K562 (cell line): ENCODE measurements around the gene PDGFD. TPM values are rescaled to one million over a fixed set of nuclear protein-coding genes. Genes with fewer than 3 reads are reported as not detected.

ENCODE experiments used
- ATAC-seq: fragments of 200-7000 bp; cut with Tn5 transposase; 3 replicates; pipeline ENCODE4 v1.9.1; 2020; ENCODE audit warnings: moderate library complexity
- BruUV-seq: library from RNA; stranded (reverse); fragments of 400-500 nt; replicated peaks from 2 replicates; lab custom pipeline; 2021; lab: Mats Ljungman, UMichigan
- CTCF ChIA-PET: fragments of 300-600 bp; formaldehyde crosslinking; extraction: SDS; loops from one replicate; lab custom pipeline; 2021; ENCODE audit warnings: low intra/inter-chr PET ratio; lab: Yijun Ruan, JAX
- POLR2A ChIA-PET: fragments of 300-600, 350-650 bp; sonication (Branson Sonifier 250); formaldehyde crosslinking; extraction: SDS; loops from one replicate; lab custom pipeline; 2021; ENCODE audit warnings: antibody characterized with exemption, inconsistent platforms; lab: Yijun Ruan, JAX
- DNase-seq, 4 experiments: peaks; one replicate each; pipeline versions ENCODE4 v3.0.0 to v3.0.0-alpha.2; 2011 to 2018; ENCODE audit warnings: low spot score in 3 of 4, mixed read lengths in 3 of 4; ENCODE audit errors: extremely low read depth in 1 of 4
- FAIRE-seq: peaks from 2 replicates; lab custom pipeline; 2011; peaks lifted over from hg19 to GRCh38; lab: Jason Lieb, UNC
- H2AFZ ChIP-seq: 2 replicates; pipeline ENCODE4 v1.6.0; 2011; ENCODE audit warnings: low read depth, low read length, control low read depth, inconsistent platforms
- H3K27ac ChIP-seq: fragments of 200-600 bp; 3 replicates; pipeline ENCODE4 v1.8.0; 2011; ENCODE audit warnings: low read depth, mild to moderate bottlenecking, control low read depth, inconsistent platforms, low read length, moderate library complexity, mixed read lengths; ENCODE audit errors: extremely low read depth
- H3K27me3 ChIP-seq, 2 experiments: fragments of 300-600 bp in 1 of 2; 2 replicates in 1 of 2; 3 replicates in 1 of 2; pipeline versions ENCODE4 v1.6.0 to v1.8.0; 2011; ENCODE audit warnings: inconsistent platforms in 2 of 2, low read length in 2 of 2, mild to moderate bottlenecking in 1 of 2, mixed read lengths in 1 of 2, moderate library complexity in 1 of 2; ENCODE audit not compliant: control insufficient read depth in 2 of 2, insufficient read depth in 2 of 2
- H3K36me3 ChIP-seq: fragments of 300-600 bp; 3 replicates; pipeline ENCODE4 v1.8.0; 2011; ENCODE audit warnings: mild to moderate bottlenecking, low read length, inconsistent platforms; ENCODE audit not compliant: control insufficient read depth, insufficient read depth
- H3K4me1 ChIP-seq, 2 experiments: fragments of 200-600 bp in 1 of 2; replicated peaks in 1 of 2; 2 replicates in 1 of 2; 3 replicates in 1 of 2; pipeline versions ENCODE4 v1.5.1 to v1.8.0; 2011; ENCODE audit warnings: inconsistent platforms in 2 of 2, low read length in 2 of 2, mild to moderate bottlenecking in 1 of 2, mixed read lengths in 1 of 2, moderate library complexity in 1 of 2; ENCODE audit not compliant: control insufficient read depth in 2 of 2, insufficient read depth in 2 of 2
- H3K4me2 ChIP-seq: 2 replicates; pipeline ENCODE4 v1.6.1; 2011; ENCODE audit warnings: low read length, control low read depth, inconsistent platforms, mixed read lengths; ENCODE audit not compliant: insufficient read depth
- H3K4me3 ChIP-seq: fragments of 200-600 bp; sonication (generic), shearing (Covaris generic); 2 replicates; pipeline ENCODE4 v1.5.1; 2016; ENCODE audit warnings: control low read depth, inconsistent platforms
- H3K79me2 ChIP-seq: fragments of 200-600 bp; 3 replicates; pipeline ENCODE4 v1.8.0; 2011; ENCODE audit warnings: low read length, inconsistent platforms; ENCODE audit not compliant: control insufficient read depth, insufficient read depth
- H3K9ac ChIP-seq, 2 experiments: 2 replicates each; pipeline versions ENCODE4 v1.6.0 to v1.6.1; 2011; ENCODE audit warnings: low read depth in 2 of 2, low read length in 2 of 2, control low read depth in 1 of 2, inconsistent platforms in 1 of 2, mild to moderate bottlenecking in 1 of 2, mixed read lengths in 1 of 2; ENCODE audit not compliant: insufficient read depth in 1 of 2
- H3K9me1 ChIP-seq: one replicate; pipeline ENCODE4 v1.6.0; 2011; ENCODE audit warnings: inconsistent platforms, mild to moderate bottlenecking, low read length, moderate library complexity; ENCODE audit not compliant: control insufficient read depth, insufficient read depth
- H3K9me3 ChIP-seq: replicated peaks from 2 replicates; pipeline ENCODE4 v1.5.1; 2011; ENCODE audit warnings: low read depth, low read length, inconsistent platforms; ENCODE audit not compliant: control insufficient read depth, insufficient read depth
- H4K20me1 ChIP-seq: replicated peaks from 2 replicates; pipeline ENCODE4 v1.6.1; 2011; ENCODE audit warnings: low read length, inconsistent platforms, mixed read lengths; ENCODE audit not compliant: control insufficient read depth, insufficient read depth
- ATF7 ChIP-seq: fragments of 450-650 bp; IDR thresholded peaks from 2 replicates; pipeline ENCODE4 v1.7.1; 2014; ENCODE audit warnings: mild to moderate bottlenecking, moderate library complexity
- GATAD2B ChIP-seq: fragments of 450-650 bp; IDR thresholded peaks from 2 replicates; pipeline ENCODE4 v1.6.1; 2017; ENCODE audit warnings: mild to moderate bottlenecking, borderline replicate concordance
- HLTF ChIP-seq: fragments of 450-650 bp; IDR thresholded peaks from 2 replicates; pipeline ENCODE4 v1.6.1; 2016
- HNRNPL ChIP-seq: fragments of 200-400 bp; formaldehyde crosslinking; IDR thresholded peaks from 2 replicates; pipeline ENCODE4 v1.6.1; 2017; ENCODE audit warnings: low read depth, mild to moderate bottlenecking, low read length
- MED1 ChIP-seq: sonication (generic); formaldehyde crosslinking; IDR thresholded peaks from 2 replicates; pipeline ENCODE4 v1.8.1; 2023; ENCODE audit warnings: missing genetic modification reagents, borderline replicate concordance
- RBM34 ChIP-seq: fragments of 200-400 bp; formaldehyde crosslinking; IDR thresholded peaks from 2 replicates; pipeline ENCODE4 v1.6.1; 2018; ENCODE audit warnings: low read length, borderline replicate concordance; ENCODE audit not compliant: insufficient read depth
- RREB1 ChIP-seq: fragments of 250-450 bp; sonication (Bioruptor Pico); IDR thresholded peaks from 2 replicates; pipeline ENCODE4 v1.4.0; 2020
- SMAD2 ChIP-seq: fragments of 150-350 bp; IDR thresholded peaks from 2 replicates; pipeline ENCODE4 v1.6.1; 2014; ENCODE audit warnings: low read depth, mild to moderate bottlenecking, low read length
- TGIF2 ChIP-seq: sonication (generic); formaldehyde crosslinking; IDR thresholded peaks from 2 replicates; pipeline ENCODE4 v1.8.1; 2022; ENCODE audit warnings: mild to moderate bottlenecking, missing genetic modification reagents, moderate library complexity
- ZNF263 ChIP-seq: sonication (generic); formaldehyde crosslinking; IDR thresholded peaks from 2 replicates; pipeline ENCODE4 v1.8.0; 2022; ENCODE audit warnings: mild to moderate bottlenecking, missing genetic modification reagents, borderline replicate concordance
- ZNF449 ChIP-seq: fragments of 250-450 bp; sonication (Bioruptor Pico); IDR thresholded peaks from 2 replicates; pipeline ENCODE4 v1.8.0; 2022; ENCODE audit warnings: moderate library complexity, mild to moderate bottlenecking, inconsistent platforms
- WGBS: fragments of 100-300 bp; shearing (Covaris generic); methylation state at CpG from one replicate; pipeline ENCODE4 v1.1.6; 2016; ENCODE audit warnings: low coverage, mixed read lengths; ENCODE audit not compliant: insufficient coverage; ENCODE audit errors: missing lambda C conversion rate; 5-methylcytosine and 5-hydroxymethylcytosine counted together
- in situ Hi-C: fragments of 300-500 bp; cut with MboI; formaldehyde crosslinking; loops from 4 replicates; pipeline ENCODE4 v1.15.0; 2018; ENCODE audit warnings: inconsistent platforms, mixed read lengths
- intact Hi-C: fragments of 100-400 bp; cut with micrococcal nuclease; formaldehyde crosslinking; loops from 2 replicates; pipeline ENCODE4 v1.14.2; 2022
- polyA plus RNA-seq, 8 experiments: library from polyadenylated mRNA; depleted of rRNA in 4 of 8; stranded (reverse) in 5 of 8; unstranded in 3 of 8; fragments of >200 nt; fragmentation: Nextera tagmentation in 2 of 8; fragmentation: Illumina TruSeq in 1 of 8; extraction: Ambion mirVana in 2 of 8; extraction: Trizol in 1 of 8; gene quantifications; 2 replicates each; pipeline versions ENCODE4 v1.2.1 to v1.2.3, GENCODE V29; 2011 to 2014; ENCODE audit warnings: inconsistent platforms in 1 of 8, missing spikeins in 1 of 8
- total RNA-seq, 7 experiments: library from RNA; depleted of rRNA in 6 of 7; stranded (reverse); fragments of >200 nt in 6 of 7; fragmentation: Illumina TruSeq in 2 of 7; extraction: Trizol in 2 of 7; gene quantifications; 2 replicates each; pipeline versions ENCODE4 v1.2.1 to v1.2.3, GENCODE V29; 2011 to 2021; ENCODE audit warnings: low replicate concordance in 1 of 7
- TF ChIP-seq, protein P1 (sequence below): sonication (generic); formaldehyde crosslinking; IDR thresholded peaks from 2 replicates; pipeline ENCODE4 v1.8.1; 2022; ENCODE audit warnings: missing genetic modification reagents
- TF ChIP-seq, protein P2 (sequence below): sonication (generic); formaldehyde crosslinking; IDR thresholded peaks from 2 replicates; pipeline ENCODE4 v1.8.0; 2022; ENCODE audit warnings: missing genetic modification reagents, mild to moderate bottlenecking, moderate library complexity, borderline replicate concordance

Gene PDGFD
- total and polyA plus RNA-seq, 9 of the 15 experiments (the other 6 are each of a cell fraction or from before 2014, with no cell fraction given), result 0.11 TPM; not detected in 8

GRCh38 chr11:104155375-104155774 is 8.6 kb downstream of the PDGFD start:
- ATAC-seq (no peak), FAIRE-seq (no peak), DNase-seq (no peak)
- H3K9ac ChIP-seq, result no peak overlapping the region
- no TSS peak for BruUV-seq
- intact Hi-C loops, result no loop called here
- TF ChIP-seq, protein P1, sequence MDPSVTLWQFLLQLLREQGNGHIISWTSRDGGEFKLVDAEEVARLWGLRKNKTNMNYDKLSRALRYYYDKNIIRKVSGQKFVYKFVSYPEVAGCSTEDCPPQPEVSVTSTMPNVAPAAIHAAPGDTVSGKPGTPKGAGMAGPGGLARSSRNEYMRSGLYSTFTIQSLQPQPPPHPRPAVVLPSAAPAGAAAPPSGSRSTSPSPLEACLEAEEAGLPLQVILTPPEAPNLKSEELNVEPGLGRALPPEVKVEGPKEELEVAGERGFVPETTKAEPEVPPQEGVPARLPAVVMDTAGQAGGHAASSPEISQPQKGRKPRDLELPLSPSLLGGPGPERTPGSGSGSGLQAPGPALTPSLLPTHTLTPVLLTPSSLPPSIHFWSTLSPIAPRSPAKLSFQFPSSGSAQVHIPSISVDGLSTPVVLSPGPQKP (CRISPR knock-in tag), result no peak
- TF ChIP-seq RBM34 (no peak), ATF7 (no peak), TGIF2 (no peak), RREB1 (CRISPR knock-in tag) (no peak), MED1 (CRISPR knock-in tag) (no peak), ZNF263 (CRISPR knock-in tag) (no peak), HLTF (no peak), ZNF449 (no peak), HNRNPL (no peak), SMAD2 (no peak), GATAD2B (no peak)
- TF ChIP-seq, protein P2, sequence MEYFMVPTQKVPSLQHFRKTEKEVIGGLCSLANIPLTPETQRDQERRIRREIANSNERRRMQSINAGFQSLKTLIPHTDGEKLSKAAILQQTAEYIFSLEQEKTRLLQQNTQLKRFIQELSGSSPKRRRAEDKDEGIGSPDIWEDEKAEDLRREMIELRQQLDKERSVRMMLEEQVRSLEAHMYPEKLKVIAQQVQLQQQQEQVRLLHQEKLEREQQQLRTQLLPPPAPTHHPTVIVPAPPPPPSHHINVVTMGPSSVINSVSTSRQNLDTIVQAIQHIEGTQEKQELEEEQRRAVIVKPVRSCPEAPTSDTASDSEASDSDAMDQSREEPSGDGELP (CRISPR knock-in tag), result no peak
- H2AFZ ChIP-seq, result no peak overlapping the region
- no peaks in the 10 kb centered on the region for H3K79me2 ChIP-seq
- CTCF ChIA-PET, result no interaction called here
- no peaks in the 10 kb centered on the region for H4K20me1 ChIP-seq
- H3K4me3 ChIP-seq, result no peak overlapping the region
- H3K9me1 ChIP-seq, result no peaks in the 10 kb centered on the region
- no peaks in the 10 kb centered on the region for H3K27me3 ChIP-seq
- WGBS, result 10% methylated on average over 1 of the region's 1 CpG
- H3K9me3 ChIP-seq, result no peaks in the 10 kb centered on the region
- no peak overlapping the region for H3K27ac ChIP-seq
- H3K4me1 ChIP-seq, result no peaks in the 10 kb centered on the region
- POLR2A ChIA-PET, result no interaction called here
- no peak overlapping the region for H3K4me2 ChIP-seq
- no peaks in the 10 kb centered on the region for H3K36me3 ChIP-seq
- in situ Hi-C loops, result no loop called here
